Measurements from ENCODE around the gene LRCH1.

The LRCH1 gene

DNA sequence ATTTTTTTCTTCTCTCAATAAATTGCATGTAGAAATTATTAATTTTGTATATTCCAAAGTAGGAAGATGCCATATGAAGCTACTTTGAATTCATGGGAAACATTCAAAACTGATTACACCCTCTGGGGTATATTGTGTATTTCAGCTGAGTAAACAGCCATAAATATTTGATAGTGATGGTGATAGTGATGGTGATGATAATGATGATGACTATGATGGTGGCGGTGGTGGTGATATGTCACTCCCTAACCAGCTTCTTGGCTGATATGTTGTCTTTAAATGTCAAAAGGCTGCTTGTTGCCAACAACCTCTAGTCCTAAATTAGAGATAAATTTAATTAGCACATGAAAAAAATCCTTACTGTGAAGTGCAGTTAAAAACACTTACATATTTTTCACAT is 102.0 kb downstream of the LRCH1 start:
- ChIA-PET CTCF (interaction anchor here (0.6 kb wide), 1 partner anchor 186 kb away, joined by 5 read pairs; no protein-coding TSS in a partner anchor), POLR2A (no interaction called here)
- TF ChIP-seq HDGF (IDR thresholded peaks at IDR 0.05; ENCODE audit: borderline replicate concordance): no peak
- TF ChIP-seq TARDBP (IDR thresholded peaks at IDR 0.05): no peak
- no peak for TF ChIP-seq LEF1 (IDR thresholded peaks at IDR 0.05; ENCODE audit: borderline replicate concordance)
- no peak for TF ChIP-seq ZNF384 (IDR thresholded peaks at IDR 0.05)
- TF ChIP-seq FOXK2 (IDR thresholded peaks at IDR 0.05): no peak
- TF ChIP-seq L3MBTL2 (conservative IDR thresholded peaks at IDR 0.05): no peak
- TF ChIP-seq ARNT (IDR thresholded peaks at IDR 0.05): no peak
- TF ChIP-seq NFRKB (IDR thresholded peaks at IDR 0.05): no peak
- no peak for TF ChIP-seq BHLHE40 (IDR thresholded peaks at IDR 0.05; ENCODE audit: borderline replicate concordance)
- no peak for TF ChIP-seq FOXA1 (IDR thresholded peaks at IDR 0.05)
- TF ChIP-seq SP1 (IDR thresholded peaks at IDR 0.05): no peak
- TF ChIP-seq, protein P1, sequence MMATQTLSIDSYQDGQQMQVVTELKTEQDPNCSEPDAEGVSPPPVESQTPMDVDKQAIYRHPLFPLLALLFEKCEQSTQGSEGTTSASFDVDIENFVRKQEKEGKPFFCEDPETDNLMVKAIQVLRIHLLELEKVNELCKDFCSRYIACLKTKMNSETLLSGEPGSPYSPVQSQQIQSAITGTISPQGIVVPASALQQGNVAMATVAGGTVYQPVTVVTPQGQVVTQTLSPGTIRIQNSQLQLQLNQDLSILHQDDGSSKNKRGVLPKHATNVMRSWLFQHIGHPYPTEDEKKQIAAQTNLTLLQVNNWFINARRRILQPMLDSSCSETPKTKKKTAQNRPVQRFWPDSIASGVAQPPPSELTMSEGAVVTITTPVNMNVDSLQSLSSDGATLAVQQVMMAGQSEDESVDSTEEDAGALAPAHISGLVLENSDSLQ (IDR thresholded peaks at IDR 0.05): no peak
- no peak for TF ChIP-seq SUZ12 (IDR thresholded peaks at IDR 0.05)
- no peak for TF ChIP-seq ELF4 (IDR thresholded peaks at IDR 0.05)
- no peak for TF ChIP-seq CTBP1 (IDR thresholded peaks at IDR 0.05; ENCODE audit: borderline replicate concordance)
- no peak for TF ChIP-seq FOXM1 (IDR thresholded peaks at IDR 0.05; ENCODE audit: borderline replicate concordance)
- no peak for DNase-seq (ENCODE audit: extremely low spot score)

DNA sequence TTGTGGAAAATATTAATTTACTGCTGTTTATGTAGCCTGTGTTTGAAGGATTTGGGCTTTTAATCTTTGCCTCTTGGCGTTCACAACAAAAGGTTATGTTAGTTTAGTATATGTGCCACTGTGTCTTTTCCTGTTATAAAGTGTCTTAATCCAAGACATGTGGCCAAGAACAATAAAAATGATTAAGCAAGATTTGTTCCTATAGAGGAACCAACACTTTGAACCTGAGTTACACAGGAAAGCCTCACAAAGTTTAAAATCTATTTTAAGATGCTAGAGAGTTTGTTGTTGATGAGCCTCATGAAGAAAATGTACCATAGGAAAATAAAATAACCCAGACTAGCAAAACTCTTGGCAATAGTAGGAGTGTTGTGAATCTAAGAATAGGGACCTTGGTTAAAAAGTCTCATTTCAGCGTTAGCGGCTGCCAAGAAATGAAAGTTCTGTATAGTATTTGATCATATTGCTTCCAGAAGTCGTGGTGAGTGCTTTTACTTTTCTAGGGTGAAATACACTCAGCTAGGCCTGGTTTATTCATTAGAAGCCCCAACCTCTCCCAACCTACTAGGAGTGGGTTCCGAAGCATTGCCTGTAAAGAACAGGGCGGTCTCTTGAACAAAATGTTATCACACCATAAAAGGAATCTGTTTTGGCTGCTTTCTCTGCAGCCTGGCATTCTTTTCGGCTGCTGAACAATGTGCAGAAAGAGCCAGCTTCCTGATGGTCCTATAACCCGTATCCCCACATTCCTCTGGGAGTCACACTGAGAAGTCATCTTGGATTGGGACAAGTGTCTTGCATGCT is 102.6 kb downstream of the LRCH1 start:
- CTCF ChIA-PET: no interaction called here
- TF ChIP-seq L3MBTL2 (conservative IDR thresholded peaks at IDR 0.05) (no peak), CTBP1 (IDR thresholded peaks at IDR 0.05; ENCODE audit: borderline replicate concordance) (no peak), NFRKB (IDR thresholded peaks at IDR 0.05) (no peak), LEF1 (IDR thresholded peaks at IDR 0.05; ENCODE audit: borderline replicate concordance) (no peak), ZNF384 (IDR thresholded peaks at IDR 0.05) (no peak), ELF4 (IDR thresholded peaks at IDR 0.05) (no peak), SUZ12 (IDR thresholded peaks at IDR 0.05) (no peak), FOXK2 (IDR thresholded peaks at IDR 0.05) (no peak), SP1 (IDR thresholded peaks at IDR 0.05) (no peak), ARNT (IDR thresholded peaks at IDR 0.05) (no peak), FOXM1 (IDR thresholded peaks at IDR 0.05; ENCODE audit: borderline replicate concordance) (no peak), FOXA1 (IDR thresholded peaks at IDR 0.05) (no peak), HDGF (IDR thresholded peaks at IDR 0.05; ENCODE audit: borderline replicate concordance) (no peak), TARDBP (IDR thresholded peaks at IDR 0.05) (no peak), BHLHE40 (IDR thresholded peaks at IDR 0.05; ENCODE audit: borderline replicate concordance) (no peak)
- TF ChIP-seq, protein P1 (IDR thresholded peaks at IDR 0.05): no peak
- no peak for DNase-seq (ENCODE audit: extremely low spot score)
- POLR2A ChIA-PET: no interaction called here

DNA sequence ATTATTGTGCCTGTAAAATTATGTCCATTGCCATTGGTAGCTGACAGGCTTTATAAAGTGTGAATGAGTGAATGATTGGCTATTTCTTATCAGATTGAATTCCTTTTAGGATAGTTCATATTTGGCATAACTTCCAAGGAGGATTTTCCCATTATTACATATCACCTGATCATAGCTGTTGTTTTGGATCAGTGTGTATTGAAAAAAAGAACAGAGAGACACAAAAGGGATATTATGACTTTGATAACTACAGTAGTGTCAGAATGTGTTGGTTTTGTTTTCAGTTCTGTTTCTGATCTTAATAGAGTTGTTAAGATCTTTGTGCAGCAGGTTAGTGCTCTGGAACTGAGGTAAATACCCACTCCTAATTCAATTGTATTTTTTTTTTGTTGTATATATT is 103.8 kb downstream of the LRCH1 start:
- POLR2A ChIA-PET: no interaction called here

DNA sequence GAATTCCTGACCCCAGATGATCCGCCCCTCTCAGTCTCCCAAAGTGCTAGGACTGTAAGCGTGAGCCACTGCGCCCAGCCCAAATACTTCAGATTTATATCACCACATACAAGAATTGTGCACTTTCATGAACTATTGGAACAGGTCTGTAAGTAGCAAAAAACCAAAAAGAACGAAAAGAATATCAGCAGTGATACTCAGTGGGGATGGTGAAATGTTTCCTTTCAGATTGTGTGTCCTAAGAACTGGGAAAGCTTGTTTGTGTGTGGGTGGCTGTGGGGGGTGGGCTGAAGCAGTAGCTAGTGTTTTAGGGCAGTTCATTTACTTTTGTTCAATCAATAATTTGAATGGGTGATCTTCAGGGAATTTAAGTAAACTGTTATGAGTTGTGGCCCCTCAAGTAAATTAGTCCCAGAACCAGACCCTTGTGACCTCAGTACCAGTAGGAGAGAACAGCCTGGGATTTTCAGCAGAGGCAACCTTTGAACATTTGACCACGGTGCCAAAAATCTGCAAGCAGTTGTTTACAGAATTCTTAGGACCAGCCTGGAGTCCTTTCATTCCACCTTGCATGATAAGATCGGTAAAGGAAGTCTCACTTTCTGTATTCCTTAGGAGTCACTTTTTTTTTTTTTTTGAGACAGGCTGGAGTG is 106.6 kb downstream of the LRCH1 start:
- POLR2A ChIA-PET: no interaction called here
- TF ChIP-seq ZNF384 (IDR thresholded peaks at IDR 0.05) (no peak), CTBP1 (IDR thresholded peaks at IDR 0.05; ENCODE audit: borderline replicate concordance) (no peak), ARNT (IDR thresholded peaks at IDR 0.05) (no peak), TARDBP (IDR thresholded peaks at IDR 0.05) (no peak), L3MBTL2 (conservative IDR thresholded peaks at IDR 0.05) (no peak), FOXM1 (IDR thresholded peaks at IDR 0.05; ENCODE audit: borderline replicate concordance) (no peak), BHLHE40 (IDR thresholded peaks at IDR 0.05; ENCODE audit: borderline replicate concordance) (no peak), LEF1 (IDR thresholded peaks at IDR 0.05; ENCODE audit: borderline replicate concordance) (no peak), FOXA1 (IDR thresholded peaks at IDR 0.05) (no peak), HDGF (IDR thresholded peaks at IDR 0.05; ENCODE audit: borderline replicate concordance) (no peak), SP1 (IDR thresholded peaks at IDR 0.05) (no peak), NFRKB (IDR thresholded peaks at IDR 0.05) (no peak)
- TF ChIP-seq, protein P1 (IDR thresholded peaks at IDR 0.05): no peak
- DNase-seq (ENCODE audit: extremely low spot score): no peak
- CTCF ChIA-PET: no interaction called here

More for the DNA sequence above, 103.8 kb downstream of the LRCH1 start:
- no peak for DNase-seq (ENCODE audit: extremely low spot score)
- TF ChIP-seq ZNF384 (IDR thresholded peaks at IDR 0.05): no peak
- no peak for TF ChIP-seq LEF1 (IDR thresholded peaks at IDR 0.05; ENCODE audit: borderline replicate concordance)
- TF ChIP-seq ELF4 (IDR thresholded peaks at IDR 0.05): no peak
- no peak for TF ChIP-seq ARNT (IDR thresholded peaks at IDR 0.05)
- no peak for TF ChIP-seq TARDBP (IDR thresholded peaks at IDR 0.05)
- TF ChIP-seq SP1 (IDR thresholded peaks at IDR 0.05): no peak
- TF ChIP-seq L3MBTL2 (conservative IDR thresholded peaks at IDR 0.05): no peak
- no peak for TF ChIP-seq FOXM1 (IDR thresholded peaks at IDR 0.05; ENCODE audit: borderline replicate concordance)
- no peak for TF ChIP-seq FOXK2 (IDR thresholded peaks at IDR 0.05)
- TF ChIP-seq HDGF (IDR thresholded peaks at IDR 0.05; ENCODE audit: borderline replicate concordance): no peak
- TF ChIP-seq, protein P1 (IDR thresholded peaks at IDR 0.05): no peak
- TF ChIP-seq BHLHE40 (IDR thresholded peaks at IDR 0.05; ENCODE audit: borderline replicate concordance): no peak
- TF ChIP-seq CTBP1 (IDR thresholded peaks at IDR 0.05; ENCODE audit: borderline replicate concordance): no peak
- TF ChIP-seq NFRKB (IDR thresholded peaks at IDR 0.05): no peak
- no peak for TF ChIP-seq SUZ12 (IDR thresholded peaks at IDR 0.05)
- no peak for TF ChIP-seq FOXA1 (IDR thresholded peaks at IDR 0.05)
- CTCF ChIA-PET: no interaction called here

All from HEK293T (cell line).